22Rv1 (cell line): ENCODE results near the gene RNF150.

Source experiments
- H3K27ac ChIP-seq: fragments of 450-650 bp; 2 replicates; pipeline ENCODE4 v1.5.1; 2017
- CTCF ChIP-seq: fragments of 450-650 bp; IDR thresholded peaks from 2 replicates; pipeline ENCODE4 v1.5.1; 2017; ENCODE audit warnings: mild to moderate bottlenecking
- ZFX ChIP-seq: fragments of 450-650 bp; IDR thresholded peaks from 2 replicates; pipeline ENCODE4 v1.6.1; 2017; ENCODE audit warnings: antibody characterized with exemption, borderline replicate concordance

Gene RNF150

DNA sequence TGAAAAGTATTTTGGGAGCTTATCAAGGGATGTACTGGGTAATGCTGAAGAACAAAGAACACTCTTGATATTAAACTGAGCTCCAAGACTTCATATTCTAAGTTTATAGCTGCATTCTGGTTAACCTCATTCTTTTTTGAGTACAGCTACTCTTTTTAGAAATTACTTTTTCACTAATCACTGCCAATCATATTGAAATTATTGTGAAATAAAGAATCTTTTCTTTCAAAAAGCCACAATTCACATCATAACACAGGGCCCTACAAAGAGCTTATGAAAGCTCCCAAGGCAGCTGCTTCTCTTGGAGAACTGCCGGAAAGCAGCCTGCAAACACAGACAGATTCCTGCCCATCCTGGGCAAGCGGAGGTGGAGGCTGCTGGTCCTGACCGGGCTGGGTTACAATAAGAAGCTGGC, 121.4 kb downstream of the RNF150 start:
- TF ChIP-seq ZFX: no peak
- no peak for TF ChIP-seq CTCF

DNA sequence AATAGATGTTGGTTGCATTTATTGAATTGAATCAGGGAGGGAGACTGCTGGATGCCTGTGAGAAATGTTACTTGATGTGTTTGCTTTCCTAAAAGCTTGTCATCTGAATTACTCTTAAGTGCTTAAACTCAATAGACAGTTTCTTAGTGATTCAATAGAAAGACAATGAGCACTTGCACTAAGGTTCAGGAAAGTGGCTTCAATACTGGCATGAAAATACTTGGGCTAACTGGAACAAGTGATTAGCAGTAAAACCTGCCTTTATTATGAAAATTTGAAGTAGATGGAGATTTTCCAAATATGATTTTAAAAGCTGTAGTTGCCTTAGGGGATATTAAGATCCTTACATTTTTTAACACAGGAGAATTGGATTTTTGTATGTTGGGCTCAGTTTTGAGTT, 123.3 kb downstream of the RNF150 start:
- H3K27ac ChIP-seq: no peak overlapping the region
- TF ChIP-seq ZFX (no peak), CTCF (no peak)

More for the DNA sequence above, 121.4 kb downstream of the RNF150 start:
- H3K27ac ChIP-seq: no peak overlapping the region

GRCh38 chr4:141009129-141009528, 124.1 kb downstream of the RNF150 start:
- no peak for TF ChIP-seq CTCF
- TF ChIP-seq ZFX: no peak
- no peak overlapping the region for H3K27ac ChIP-seq

GRCh38 chr4:141006242-141006802, 126.9 kb downstream of the RNF150 start:
- no peak overlapping the region for H3K27ac ChIP-seq
- TF ChIP-seq CTCF: no peak
- TF ChIP-seq ZFX: no peak

DNA sequence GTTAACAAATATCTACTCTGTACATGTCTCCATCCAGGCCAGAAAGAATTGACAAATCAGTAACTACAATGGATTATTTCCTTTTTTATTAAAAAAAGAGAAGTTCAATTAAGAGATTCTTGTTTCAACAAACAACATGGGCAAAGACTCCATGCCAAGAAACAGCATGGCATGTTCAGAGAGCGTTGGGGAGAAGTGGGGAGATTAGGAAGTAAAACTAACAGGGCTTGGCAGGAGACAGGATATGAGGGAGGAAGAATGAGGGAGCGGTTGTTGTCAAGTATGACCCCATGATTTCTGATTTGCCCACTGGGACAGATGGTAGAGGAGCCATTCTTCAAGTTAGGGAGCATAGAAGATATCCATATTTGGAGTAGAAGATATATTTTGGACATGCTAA, 128.4 kb downstream of the RNF150 start:
- no peak overlapping the region for H3K27ac ChIP-seq
- no peak for TF ChIP-seq ZFX
- TF ChIP-seq CTCF: no peak

DNA sequence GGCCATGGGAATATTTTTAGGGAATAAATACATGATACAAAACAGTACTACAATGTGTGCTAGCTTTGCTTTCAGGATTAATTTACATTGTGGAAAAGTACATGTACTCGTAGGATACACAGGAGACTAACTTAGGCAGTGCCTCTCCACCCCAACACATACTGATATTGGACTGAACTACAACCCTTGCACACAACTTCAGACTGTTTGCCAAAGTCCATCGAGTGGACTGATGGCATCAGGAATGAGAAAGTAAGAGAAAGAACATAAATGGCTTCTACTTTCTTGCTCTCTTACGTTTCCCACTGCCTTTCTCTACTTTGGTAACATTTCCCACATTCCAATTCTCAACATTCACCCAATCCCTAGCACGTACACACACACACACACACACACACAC, 130.1 kb downstream of the RNF150 start:
- TF ChIP-seq ZFX: no peak
- no peak for TF ChIP-seq CTCF
- no peak overlapping the region for H3K27ac ChIP-seq

- TF ChIP-seq ZFX: no peak
- no peak for TF ChIP-seq CTCF
- no peak overlapping the region for H3K27ac ChIP-seq
Observed at GRCh38 chr4:141002323-141002805, 130.9 kb downstream of the RNF150 start.
